ENCODE data around the gene HPSE2. TPM values are rescaled to one million over a fixed set of nuclear protein-coding genes. Genes with fewer than 3 reads are reported as not detected.
"Not testable (repeated sequence)": the region's sequence is repeated elsewhere in the genome, so short reads cannot be mapped to it uniquely, and the experiment has no call there.

The HPSE2 gene
- total RNA-seq, 1 experiment from 2014 or later = not detected

DNA sequence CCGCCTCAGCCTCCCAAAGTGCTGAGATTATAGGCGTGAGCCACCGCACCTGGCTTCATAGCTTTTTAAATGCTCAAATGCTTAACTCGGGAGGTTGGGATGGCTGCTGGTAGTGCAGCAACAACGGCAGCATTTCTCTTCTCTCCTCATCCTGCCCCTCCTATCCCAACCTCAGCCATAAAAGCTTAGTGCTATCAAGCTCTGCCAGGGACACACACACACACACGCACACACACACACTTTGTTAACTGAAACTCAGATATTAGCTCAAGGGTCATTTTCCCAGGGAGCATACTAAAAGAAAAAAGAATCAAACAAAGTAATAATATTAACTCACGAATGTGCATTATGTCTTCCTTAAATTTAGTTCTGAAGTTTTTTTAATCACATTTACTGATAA, 725.9 kb downstream of the HPSE2 start:
- ATAC-seq = no peak
- H3K27ac ChIP-seq (ENCODE audit: low read length) = no peak overlapping the region
- DNase-seq (ENCODE audit: low read depth, low spot score) = no peak
- no peaks in the 10 kb centered on the region for H3K9me3 ChIP-seq (ENCODE audit: control insufficient read depth, insufficient read depth, low read depth, low read length)
- in situ Hi-C loops (cut with HindIII; ENCODE audit: low pct_unique_long_range_greater_than_20kb, low sequenced_read_pairs) (no loop called here), intact Hi-C loops (cut with micrococcal nuclease; ENCODE audit: unreplicated experiment) (no loop called here)
- POLR2A ChIA-PET = no interaction called here
- BruUV-seq (replicated peaks) = no TSS peak
- no peak overlapping the region for H3K4me3 ChIP-seq (ENCODE audit: low read depth in 2 of 2, low read length in 2 of 2)
- peaks cover 19% of the 10 kb centered on the region for H3K27me3 ChIP-seq (ENCODE audit: control insufficient read depth, insufficient read depth, low read length)
- CTCF ChIA-PET = no interaction called here
- TF ChIP-seq, protein P1, sequence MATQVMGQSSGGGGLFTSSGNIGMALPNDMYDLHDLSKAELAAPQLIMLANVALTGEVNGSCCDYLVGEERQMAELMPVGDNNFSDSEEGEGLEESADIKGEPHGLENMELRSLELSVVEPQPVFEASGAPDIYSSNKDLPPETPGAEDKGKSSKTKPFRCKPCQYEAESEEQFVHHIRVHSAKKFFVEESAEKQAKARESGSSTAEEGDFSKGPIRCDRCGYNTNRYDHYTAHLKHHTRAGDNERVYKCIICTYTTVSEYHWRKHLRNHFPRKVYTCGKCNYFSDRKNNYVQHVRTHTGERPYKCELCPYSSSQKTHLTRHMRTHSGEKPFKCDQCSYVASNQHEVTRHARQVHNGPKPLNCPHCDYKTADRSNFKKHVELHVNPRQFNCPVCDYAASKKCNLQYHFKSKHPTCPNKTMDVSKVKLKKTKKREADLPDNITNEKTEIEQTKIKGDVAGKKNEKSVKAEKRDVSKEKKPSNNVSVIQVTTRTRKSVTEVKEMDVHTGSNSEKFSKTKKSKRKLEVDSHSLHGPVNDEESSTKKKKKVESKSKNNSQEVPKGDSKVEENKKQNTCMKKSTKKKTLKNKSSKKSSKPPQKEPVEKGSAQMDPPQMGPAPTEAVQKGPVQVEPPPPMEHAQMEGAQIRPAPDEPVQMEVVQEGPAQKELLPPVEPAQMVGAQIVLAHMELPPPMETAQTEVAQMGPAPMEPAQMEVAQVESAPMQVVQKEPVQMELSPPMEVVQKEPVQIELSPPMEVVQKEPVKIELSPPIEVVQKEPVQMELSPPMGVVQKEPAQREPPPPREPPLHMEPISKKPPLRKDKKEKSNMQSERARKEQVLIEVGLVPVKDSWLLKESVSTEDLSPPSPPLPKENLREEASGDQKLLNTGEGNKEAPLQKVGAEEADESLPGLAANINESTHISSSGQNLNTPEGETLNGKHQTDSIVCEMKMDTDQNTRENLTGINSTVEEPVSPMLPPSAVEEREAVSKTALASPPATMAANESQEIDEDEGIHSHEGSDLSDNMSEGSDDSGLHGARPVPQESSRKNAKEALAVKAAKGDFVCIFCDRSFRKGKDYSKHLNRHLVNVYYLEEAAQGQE (IDR thresholded peaks at IDR 0.05; ENCODE audit: insufficient read depth in 1 of 2, low read depth in 2 of 2, low read length in 1 of 2) = no peak
- no peak for TF ChIP-seq TCF7L2 (IDR thresholded peaks at IDR 0.05; ENCODE audit: low read depth, low read length)
- TF ChIP-seq, protein P2, sequence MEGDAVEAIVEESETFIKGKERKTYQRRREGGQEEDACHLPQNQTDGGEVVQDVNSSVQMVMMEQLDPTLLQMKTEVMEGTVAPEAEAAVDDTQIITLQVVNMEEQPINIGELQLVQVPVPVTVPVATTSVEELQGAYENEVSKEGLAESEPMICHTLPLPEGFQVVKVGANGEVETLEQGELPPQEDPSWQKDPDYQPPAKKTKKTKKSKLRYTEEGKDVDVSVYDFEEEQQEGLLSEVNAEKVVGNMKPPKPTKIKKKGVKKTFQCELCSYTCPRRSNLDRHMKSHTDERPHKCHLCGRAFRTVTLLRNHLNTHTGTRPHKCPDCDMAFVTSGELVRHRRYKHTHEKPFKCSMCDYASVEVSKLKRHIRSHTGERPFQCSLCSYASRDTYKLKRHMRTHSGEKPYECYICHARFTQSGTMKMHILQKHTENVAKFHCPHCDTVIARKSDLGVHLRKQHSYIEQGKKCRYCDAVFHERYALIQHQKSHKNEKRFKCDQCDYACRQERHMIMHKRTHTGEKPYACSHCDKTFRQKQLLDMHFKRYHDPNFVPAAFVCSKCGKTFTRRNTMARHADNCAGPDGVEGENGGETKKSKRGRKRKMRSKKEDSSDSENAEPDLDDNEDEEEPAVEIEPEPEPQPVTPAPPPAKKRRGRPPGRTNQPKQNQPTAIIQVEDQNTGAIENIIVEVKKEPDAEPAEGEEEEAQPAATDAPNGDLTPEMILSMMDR (IDR thresholded peaks at IDR 0.05) = no peak
- TF ChIP-seq POLR2AphosphoS5 (IDR thresholded peaks at IDR 0.05; ENCODE audit: low read depth, low read length) = no peak
- no peak for TF ChIP-seq SIN3A (IDR thresholded peaks at IDR 0.05; ENCODE audit: borderline replicate concordance, insufficient read depth, low read depth, low read length)
- H3K4me1 ChIP-seq (ENCODE audit: control insufficient read depth, insufficient read depth, low read length) = no peaks in the 10 kb centered on the region
- no peaks in the 10 kb centered on the region for H3K36me3 ChIP-seq (ENCODE audit: control insufficient read depth, insufficient read depth, low read length)

DNA sequence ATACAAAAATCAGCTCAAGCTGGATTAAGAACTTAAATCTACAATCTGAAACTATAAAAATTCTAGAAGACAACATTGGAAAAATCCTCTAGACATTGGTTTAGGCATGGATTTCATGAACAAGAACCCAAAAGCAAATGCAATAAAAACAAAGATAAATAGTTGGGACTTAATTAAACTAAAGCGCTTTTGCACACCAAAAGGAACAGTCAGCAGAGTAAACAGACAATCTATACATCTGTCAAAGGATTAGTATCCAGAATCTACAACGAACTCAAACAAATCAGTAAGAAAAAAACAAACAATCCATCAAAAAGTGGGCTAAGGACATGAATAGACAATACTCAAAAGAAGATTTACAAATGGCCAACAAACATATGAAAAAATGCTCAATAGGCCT, 733.1 kb downstream of the HPSE2 start:
- H3K4me3 ChIP-seq (ENCODE audit: low read depth in 2 of 2, low read length in 2 of 2); POLR2A ChIA-PET; ATAC-seq; H3K36me3 ChIP-seq (ENCODE audit: control insufficient read depth, insufficient read depth, low read length); H3K4me1 ChIP-seq (ENCODE audit: control insufficient read depth, insufficient read depth, low read length); in situ Hi-C loops (cut with HindIII; ENCODE audit: low pct_unique_long_range_greater_than_20kb, low sequenced_read_pairs); CTCF ChIA-PET; DNase-seq (ENCODE audit: low read depth, low spot score); BruUV-seq (replicated peaks); H3K9me3 ChIP-seq (ENCODE audit: control insufficient read depth, insufficient read depth, low read depth, low read length); H3K27ac ChIP-seq (ENCODE audit: low read length); intact Hi-C loops (cut with micrococcal nuclease; ENCODE audit: unreplicated experiment): not testable (repeated sequence)
- peaks cover 15% of the 10 kb centered on the region for H3K27me3 ChIP-seq (ENCODE audit: control insufficient read depth, insufficient read depth, low read length)

- TF ChIP-seq, protein P2 (IDR thresholded peaks at IDR 0.05) = no peak
- TF ChIP-seq TCF7L2 (IDR thresholded peaks at IDR 0.05; ENCODE audit: low read depth, low read length) (no peak), POLR2AphosphoS5 (IDR thresholded peaks at IDR 0.05; ENCODE audit: low read depth, low read length) (no peak), SIN3A (IDR thresholded peaks at IDR 0.05; ENCODE audit: borderline replicate concordance, insufficient read depth, low read depth, low read length) (no peak)
- TF ChIP-seq, protein P1 (IDR thresholded peaks at IDR 0.05; ENCODE audit: insufficient read depth in 1 of 2, low read depth in 2 of 2, low read length in 1 of 2) = no peak
- no peaks in the 10 kb centered on the region for H3K36me3 ChIP-seq (ENCODE audit: control insufficient read depth, insufficient read depth, low read length)
- no peak for ATAC-seq
- no peaks in the 10 kb centered on the region for H3K27me3 ChIP-seq (ENCODE audit: control insufficient read depth, insufficient read depth, low read length)
- intact Hi-C loops (cut with micrococcal nuclease; ENCODE audit: unreplicated experiment) (no loop called here), in situ Hi-C loops (cut with HindIII; ENCODE audit: low pct_unique_long_range_greater_than_20kb, low sequenced_read_pairs) (no loop called here)
- POLR2A ChIA-PET = no interaction called here
- no peak overlapping the region for H3K4me3 ChIP-seq (ENCODE audit: low read depth in 2 of 2, low read length in 2 of 2)
- H3K4me1 ChIP-seq (ENCODE audit: control insufficient read depth, insufficient read depth, low read length) = no peaks in the 10 kb centered on the region
- no peak overlapping the region for H3K27ac ChIP-seq (ENCODE audit: low read length)
- BruUV-seq (replicated peaks) = no TSS peak
- CTCF ChIA-PET = no interaction called here
- no peaks in the 10 kb centered on the region for H3K9me3 ChIP-seq (ENCODE audit: control insufficient read depth, insufficient read depth, low read depth, low read length)
- no peak for DNase-seq (ENCODE audit: low read depth, low spot score)
Observed at GRCh38 chr10:98492763-98493162, 742.9 kb downstream of the HPSE2 start.
